ENCODE results near the gene PTPRU. TPM values are rescaled to one million over a fixed set of nuclear protein-coding genes. Genes with fewer than 3 reads are reported as not detected.

The PTPRU gene
- total RNA-seq, 1 experiment from 2014 or later = 40.7 TPM

DNA sequence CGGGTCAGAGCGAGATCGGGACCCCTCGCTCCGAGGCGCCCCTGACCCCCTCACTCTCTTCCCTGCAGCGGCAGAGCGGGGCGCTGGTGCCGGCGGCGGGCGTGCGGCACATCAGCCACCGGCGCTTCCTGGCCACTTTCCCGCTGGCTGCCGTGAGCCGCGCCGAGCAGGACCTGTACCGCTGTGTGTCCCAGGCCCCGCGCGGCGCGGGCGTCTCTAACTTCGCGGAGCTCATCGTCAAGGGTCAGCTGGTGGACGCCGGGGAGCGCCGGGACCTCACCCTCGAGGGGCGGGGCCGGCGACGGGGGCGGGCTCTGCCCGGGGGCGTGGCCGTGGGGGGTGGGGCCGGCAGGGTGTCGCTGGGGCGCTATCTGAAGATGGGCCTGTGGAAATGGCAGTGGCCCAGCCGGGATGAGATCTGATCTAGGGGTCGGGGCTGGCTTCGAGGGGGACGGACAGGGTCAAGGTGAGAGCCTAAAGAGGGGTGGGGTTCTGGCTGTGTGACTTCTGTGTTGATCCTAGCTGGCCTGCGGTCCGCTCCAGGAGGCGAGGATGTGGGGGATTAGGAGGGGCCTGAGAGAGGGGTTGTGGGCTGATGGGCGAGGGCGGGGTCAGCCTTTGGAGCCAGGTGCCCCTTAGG, 23.6 kb downstream of the PTPRU start:
- RAD21 ChIA-PET (ENCODE audit: low non-redundant PET in 1 of 2, low total read pairs in 2 of 2, uncharacterized antibody in 2 of 2, unreplicated experiment in 2 of 2) = no interaction called here
- H2AFZ ChIP-seq (ENCODE audit: low read depth, low read length, poor library complexity, severe bottlenecking) = no peak overlapping the region
- ATAC-seq = no peak

More for the DNA sequence above, 23.6 kb downstream of the PTPRU start:
- Histone ChIP-seq H3K27me3 (ENCODE audit: insufficient read depth, low read length) (no peaks in the 10 kb centered on the region), H3K4me3 (replicated peaks in 1 of 2; ENCODE audit: low read depth in 1 of 2, low read length in 2 of 2) (no peak overlapping the region), H3K4me1 (ENCODE audit: control insufficient read depth in 1 of 2, insufficient read depth in 2 of 2, low read length in 2 of 2) (peaks cover 24 to 32% of the 10 kb centered on the region in 2 experiments), H3K9ac (ENCODE audit: low read length) (no peak overlapping the region), H3K36me3 (ENCODE audit: control insufficient read depth in 1 of 2, insufficient read depth in 2 of 2, low read length in 2 of 2) (no peaks in the 10 kb centered on the region), H3K27ac (ENCODE audit: low read depth, low read length) (no peak overlapping the region), H3K9me3 (ENCODE audit: control insufficient read depth in 1 of 2, insufficient read depth in 1 of 2, low read depth in 1 of 2, low read length in 2 of 2) (no peaks in the 10 kb centered on the region), H3K4me2 (ENCODE audit: low read length) (no peak overlapping the region), H3K79me2 (ENCODE audit: insufficient read depth, low read length) (no peaks in the 10 kb centered on the region), H3K9me2 (ENCODE audit: insufficient read depth) (no peaks in the 10 kb centered on the region), H4K20me1 (ENCODE audit: insufficient read depth) (no peaks in the 10 kb centered on the region)
- TF ChIP-seq SP1 (IDR thresholded peaks at IDR 0.05; ENCODE audit: low read depth) = no peak
- TF ChIP-seq, protein P1, sequence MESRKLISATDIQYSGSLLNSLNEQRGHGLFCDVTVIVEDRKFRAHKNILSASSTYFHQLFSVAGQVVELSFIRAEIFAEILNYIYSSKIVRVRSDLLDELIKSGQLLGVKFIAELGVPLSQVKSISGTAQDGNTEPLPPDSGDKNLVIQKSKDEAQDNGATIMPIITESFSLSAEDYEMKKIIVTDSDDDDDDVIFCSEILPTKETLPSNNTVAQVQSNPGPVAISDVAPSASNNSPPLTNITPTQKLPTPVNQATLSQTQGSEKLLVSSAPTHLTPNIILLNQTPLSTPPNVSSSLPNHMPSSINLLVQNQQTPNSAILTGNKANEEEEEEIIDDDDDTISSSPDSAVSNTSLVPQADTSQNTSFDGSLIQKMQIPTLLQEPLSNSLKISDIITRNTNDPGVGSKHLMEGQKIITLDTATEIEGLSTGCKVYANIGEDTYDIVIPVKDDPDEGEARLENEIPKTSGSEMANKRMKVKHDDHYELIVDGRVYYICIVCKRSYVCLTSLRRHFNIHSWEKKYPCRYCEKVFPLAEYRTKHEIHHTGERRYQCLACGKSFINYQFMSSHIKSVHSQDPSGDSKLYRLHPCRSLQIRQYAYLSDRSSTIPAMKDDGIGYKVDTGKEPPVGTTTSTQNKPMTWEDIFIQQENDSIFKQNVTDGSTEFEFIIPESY (IDR thresholded peaks at IDR 0.05; ENCODE audit: extremely low read depth, insufficient replicate concordance, low read length) = no peak
- TF ChIP-seq ZFX (IDR thresholded peaks at IDR 0.05) = no peak
- TF ChIP-seq, protein P2, sequence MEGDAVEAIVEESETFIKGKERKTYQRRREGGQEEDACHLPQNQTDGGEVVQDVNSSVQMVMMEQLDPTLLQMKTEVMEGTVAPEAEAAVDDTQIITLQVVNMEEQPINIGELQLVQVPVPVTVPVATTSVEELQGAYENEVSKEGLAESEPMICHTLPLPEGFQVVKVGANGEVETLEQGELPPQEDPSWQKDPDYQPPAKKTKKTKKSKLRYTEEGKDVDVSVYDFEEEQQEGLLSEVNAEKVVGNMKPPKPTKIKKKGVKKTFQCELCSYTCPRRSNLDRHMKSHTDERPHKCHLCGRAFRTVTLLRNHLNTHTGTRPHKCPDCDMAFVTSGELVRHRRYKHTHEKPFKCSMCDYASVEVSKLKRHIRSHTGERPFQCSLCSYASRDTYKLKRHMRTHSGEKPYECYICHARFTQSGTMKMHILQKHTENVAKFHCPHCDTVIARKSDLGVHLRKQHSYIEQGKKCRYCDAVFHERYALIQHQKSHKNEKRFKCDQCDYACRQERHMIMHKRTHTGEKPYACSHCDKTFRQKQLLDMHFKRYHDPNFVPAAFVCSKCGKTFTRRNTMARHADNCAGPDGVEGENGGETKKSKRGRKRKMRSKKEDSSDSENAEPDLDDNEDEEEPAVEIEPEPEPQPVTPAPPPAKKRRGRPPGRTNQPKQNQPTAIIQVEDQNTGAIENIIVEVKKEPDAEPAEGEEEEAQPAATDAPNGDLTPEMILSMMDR (IDR thresholded peaks at IDR 0.05 in 2 of 3, conservative IDR thresholded peaks at IDR 0.05 in 1 of 3; ENCODE audit: borderline replicate concordance in 1 of 3, insufficient read depth in 1 of 3, low read depth in 2 of 3, low read length in 2 of 3) = no peak
- TF ChIP-seq, protein P3, sequence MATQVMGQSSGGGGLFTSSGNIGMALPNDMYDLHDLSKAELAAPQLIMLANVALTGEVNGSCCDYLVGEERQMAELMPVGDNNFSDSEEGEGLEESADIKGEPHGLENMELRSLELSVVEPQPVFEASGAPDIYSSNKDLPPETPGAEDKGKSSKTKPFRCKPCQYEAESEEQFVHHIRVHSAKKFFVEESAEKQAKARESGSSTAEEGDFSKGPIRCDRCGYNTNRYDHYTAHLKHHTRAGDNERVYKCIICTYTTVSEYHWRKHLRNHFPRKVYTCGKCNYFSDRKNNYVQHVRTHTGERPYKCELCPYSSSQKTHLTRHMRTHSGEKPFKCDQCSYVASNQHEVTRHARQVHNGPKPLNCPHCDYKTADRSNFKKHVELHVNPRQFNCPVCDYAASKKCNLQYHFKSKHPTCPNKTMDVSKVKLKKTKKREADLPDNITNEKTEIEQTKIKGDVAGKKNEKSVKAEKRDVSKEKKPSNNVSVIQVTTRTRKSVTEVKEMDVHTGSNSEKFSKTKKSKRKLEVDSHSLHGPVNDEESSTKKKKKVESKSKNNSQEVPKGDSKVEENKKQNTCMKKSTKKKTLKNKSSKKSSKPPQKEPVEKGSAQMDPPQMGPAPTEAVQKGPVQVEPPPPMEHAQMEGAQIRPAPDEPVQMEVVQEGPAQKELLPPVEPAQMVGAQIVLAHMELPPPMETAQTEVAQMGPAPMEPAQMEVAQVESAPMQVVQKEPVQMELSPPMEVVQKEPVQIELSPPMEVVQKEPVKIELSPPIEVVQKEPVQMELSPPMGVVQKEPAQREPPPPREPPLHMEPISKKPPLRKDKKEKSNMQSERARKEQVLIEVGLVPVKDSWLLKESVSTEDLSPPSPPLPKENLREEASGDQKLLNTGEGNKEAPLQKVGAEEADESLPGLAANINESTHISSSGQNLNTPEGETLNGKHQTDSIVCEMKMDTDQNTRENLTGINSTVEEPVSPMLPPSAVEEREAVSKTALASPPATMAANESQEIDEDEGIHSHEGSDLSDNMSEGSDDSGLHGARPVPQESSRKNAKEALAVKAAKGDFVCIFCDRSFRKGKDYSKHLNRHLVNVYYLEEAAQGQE (IDR thresholded peaks at IDR 0.05; ENCODE audit: low read depth) = no peak
- no peak for TF ChIP-seq YY1 (IDR thresholded peaks at IDR 0.05; ENCODE audit: extremely low read depth, insufficient replicate concordance, low read depth, low read length)
- no peak for TF ChIP-seq POLR2AphosphoS5 (IDR thresholded peaks at IDR 0.05; ENCODE audit: low read depth, low read length)
- TF ChIP-seq EZH2 (IDR thresholded peaks at IDR 0.05) = no peak
- no peak for TF ChIP-seq EZH2phosphoT487 (IDR thresholded peaks at IDR 0.05; ENCODE audit: borderline replicate concordance)
- TF ChIP-seq JUND (IDR thresholded peaks at IDR 0.05) = no peak
- TF ChIP-seq TCF7L2 (IDR thresholded peaks at IDR 0.05; ENCODE audit: borderline replicate concordance, extremely low read depth, insufficient read depth, insufficient read length) = no peak
- TF ChIP-seq CEBPB (IDR thresholded peaks at IDR 0.05; ENCODE audit: low read depth) = no peak
- no peak for TF ChIP-seq POLR2A (IDR thresholded peaks at IDR 0.05; ENCODE audit: borderline replicate concordance, extremely low read depth, insufficient read depth, insufficient read length)
- no peak for TF ChIP-seq RAD21 (IDR thresholded peaks at IDR 0.05; ENCODE audit: low read depth)
- TF ChIP-seq EGR1 (IDR thresholded peaks at IDR 0.05; ENCODE audit: low read depth) = no peak
- DNase-seq (ENCODE audit: low read depth, low spot score) = no peak
- ChIA-PET POLR2A (no interaction called here), CTCF (no interaction called here)
- intact Hi-C loops (cut with micrococcal nuclease) = no loop called here
- BruUV-seq (replicated peaks) = no TSS peak
